HG03378 (cell line): ENCODE data around the gene PDGFB.

Experiments
- ATAC-seq: cut with Tn5 transposase; IDR thresholded peaks from one replicate; pipeline ENCODE4 v1.9.1; 2021; ENCODE audit warnings: mild to moderate bottlenecking, moderate library complexity; ENCODE audit not compliant: unreplicated experiment

Gene PDGFB

DNA sequence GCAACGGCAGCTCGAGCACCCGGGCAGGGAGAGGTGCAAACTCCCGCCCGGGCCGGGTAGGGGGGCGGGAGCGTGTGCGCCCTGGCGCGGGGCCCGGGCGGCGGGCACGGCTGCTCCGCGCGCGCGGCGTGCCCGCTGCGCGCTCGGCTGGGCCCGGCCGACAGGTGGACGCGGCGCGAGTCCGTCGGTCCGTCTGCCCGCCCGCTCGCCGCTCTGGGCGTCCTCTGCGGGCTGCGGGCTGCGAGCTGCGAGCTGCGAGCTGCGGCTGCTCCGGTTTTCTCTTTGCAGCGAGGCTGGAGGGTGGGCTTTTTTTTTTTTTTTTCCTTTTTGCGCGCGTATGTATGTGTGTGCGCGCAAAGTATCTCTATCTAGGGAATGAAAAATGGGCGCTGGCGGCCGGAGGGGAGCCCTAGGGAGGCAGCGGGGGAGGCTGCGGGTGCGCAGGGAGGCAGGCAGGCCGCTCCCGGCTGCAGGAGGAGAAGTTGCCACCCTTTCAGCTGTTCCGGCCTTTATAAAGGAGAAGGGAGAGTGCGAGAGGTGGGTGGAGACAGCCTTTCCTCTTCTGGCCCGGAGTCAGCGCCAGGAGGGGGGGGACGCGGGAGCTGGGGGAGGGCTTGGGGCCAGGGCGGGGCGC is at the start of gene PDGFB:
PDGFB (minus strand) TSS at position 487 of the 634 bp plus-strand sequence. CDS start 1,019 bp downstream, outside the sequence.
- no peak for ATAC-seq

DNA sequence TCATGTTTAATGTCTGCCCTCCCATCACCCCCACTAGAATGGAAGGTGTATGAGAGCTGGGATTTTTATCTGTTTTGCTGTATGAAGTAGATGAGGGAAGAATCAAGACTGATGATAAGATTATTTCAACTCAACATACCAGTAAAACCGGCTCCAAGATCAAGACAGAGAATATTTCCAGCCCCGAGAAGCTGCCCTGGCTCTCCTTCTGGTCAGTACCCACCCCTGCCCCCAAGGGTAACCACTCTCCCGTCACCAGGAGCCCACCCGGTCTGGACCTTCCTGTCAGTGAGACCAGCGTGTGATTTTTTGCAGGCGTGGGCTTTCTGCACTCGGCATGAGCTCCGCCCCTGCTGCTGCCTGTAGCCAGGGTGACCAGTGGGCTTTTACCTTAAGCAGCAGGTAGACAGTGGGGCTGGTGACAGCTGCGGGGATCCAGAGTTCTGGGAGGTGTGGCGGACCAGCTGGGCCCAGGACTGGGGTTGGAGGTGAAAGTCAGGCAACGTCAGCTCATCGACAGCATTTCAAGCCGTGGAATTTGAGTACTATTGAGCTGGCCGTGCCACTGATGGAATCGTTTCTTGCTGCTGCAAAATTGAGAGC is 49.1 kb upstream of the PDGFB start:
- no peak for ATAC-seq

DNA sequence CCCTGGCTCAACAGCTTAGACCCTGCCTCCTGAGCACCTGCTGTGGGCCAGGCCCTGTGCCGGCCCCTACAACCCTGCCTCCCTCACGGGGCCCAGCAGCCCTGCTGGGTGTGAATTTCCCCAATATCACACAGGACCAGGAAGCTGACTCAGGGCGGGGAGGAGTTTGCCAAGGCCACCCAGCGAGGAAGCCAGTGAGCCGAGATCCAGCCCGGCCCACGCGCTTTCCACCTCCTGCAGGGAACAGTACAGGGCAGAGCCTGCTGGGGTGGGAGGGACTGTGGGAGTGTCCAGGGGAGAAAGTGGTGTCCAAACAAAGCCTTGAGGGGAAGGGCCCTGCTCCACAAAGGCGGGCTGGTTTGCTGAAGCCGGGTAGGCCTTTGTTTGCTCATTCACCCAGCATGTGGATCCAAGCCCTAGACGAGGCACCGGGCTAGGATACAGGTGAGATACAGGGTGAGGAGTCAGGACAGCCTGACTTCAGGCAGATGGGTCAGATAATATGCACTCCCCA is 47.8 kb upstream of the PDGFB start:
- ATAC-seq: no peak

DNA sequence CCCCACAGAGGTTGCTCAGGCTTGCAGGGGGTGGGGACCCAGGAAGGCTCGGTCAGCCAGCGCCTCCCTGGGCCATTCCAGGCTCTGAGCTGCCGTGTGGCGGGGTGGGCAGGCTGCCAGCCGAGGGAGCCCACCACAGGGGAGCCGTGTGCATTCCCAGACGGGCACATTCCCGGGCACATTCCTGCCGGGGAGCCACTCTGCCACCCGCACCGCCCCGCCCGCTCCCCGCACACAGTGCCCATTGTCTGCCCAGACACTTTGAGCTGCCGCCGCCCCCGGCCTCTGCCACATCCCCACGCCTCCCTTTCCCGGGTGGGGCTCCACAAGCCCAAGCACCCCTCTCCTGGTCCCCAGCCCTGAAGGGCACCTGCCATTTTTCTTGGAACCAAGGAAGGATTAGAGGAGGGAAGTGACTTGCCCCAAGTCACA is 47.3 kb upstream of the PDGFB start:
- ATAC-seq: no peak

DNA sequence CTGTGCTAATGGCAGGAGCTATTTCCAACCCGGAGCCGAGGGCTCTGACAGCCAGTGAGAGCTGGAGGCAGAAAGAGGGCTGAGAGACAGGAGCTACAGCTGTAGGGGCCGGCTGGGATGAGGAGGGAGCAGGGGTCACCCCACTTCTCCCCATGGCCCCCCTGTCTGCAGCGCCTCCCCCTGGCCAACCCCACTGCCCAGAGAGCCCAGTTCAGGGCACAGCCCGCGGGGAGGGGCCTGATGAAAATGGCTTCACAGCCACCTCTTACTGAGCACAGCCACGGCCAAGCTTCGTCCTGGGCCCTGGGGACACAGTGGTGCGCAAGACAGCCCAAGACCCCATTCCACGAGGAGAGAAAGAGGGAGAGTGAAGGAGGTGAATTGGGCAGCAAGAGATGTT is 46.7 kb upstream of the PDGFB start:
- no peak for ATAC-seq

DNA sequence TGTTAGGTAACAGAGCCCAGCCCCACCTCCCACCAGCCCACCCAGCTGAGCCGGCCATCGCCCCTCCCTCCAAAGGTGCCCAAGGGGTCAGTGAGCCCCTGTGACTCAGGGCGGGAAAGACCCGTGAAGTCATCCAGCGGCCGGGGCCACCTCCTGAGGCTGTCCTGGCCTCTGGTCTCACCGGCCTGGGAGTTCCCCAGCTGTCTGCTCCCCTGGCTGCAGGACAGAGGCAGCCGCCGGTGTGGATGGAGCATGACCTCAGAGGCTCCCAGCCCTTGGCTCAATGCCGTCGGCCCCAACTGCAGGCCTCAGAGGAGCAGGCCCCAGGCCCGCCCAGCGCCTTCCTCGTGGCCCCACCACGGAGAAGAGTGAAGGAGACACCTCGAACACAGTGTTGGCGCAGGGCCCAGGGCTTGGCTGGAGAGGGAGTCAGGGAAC is 46.0 kb upstream of the PDGFB start:
- ATAC-seq: no peak

DNA sequence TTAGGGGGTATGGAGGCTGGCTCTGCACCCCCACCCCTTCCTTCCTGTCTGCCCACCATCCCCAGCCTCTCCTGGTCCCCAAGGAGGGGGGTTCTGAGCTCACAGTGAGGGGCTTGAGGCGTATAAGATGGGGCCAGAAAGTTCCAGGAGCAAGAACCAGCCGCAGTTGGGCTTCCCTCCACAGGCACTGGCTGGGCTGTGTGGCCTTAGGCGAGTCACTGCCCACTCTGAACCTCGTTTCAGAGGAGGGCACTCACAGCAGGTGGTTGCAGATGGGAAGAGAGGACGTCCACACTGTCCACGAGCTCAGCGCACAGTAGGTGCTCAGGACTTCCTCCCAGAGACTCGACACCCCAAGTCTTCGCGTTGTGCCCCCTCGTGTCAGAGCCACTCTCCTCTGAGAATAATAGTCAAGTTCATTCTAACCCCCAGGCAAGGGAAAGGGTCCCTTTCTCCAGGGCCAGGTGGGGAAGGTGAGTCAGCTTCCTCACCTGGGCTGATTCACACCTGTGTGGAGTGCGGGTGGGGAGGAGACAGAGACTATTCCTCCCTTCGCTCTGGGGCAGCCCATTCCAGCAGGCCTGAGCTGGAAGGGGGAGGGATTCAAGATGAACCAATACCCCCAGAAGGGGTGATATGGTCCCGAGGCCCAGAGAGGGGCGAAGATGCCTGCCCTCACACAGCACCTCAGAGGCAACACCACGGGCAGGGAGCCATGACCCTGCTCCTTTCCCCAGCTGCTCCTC is 45.4 kb upstream of the PDGFB start:
- ATAC-seq: no peak

DNA sequence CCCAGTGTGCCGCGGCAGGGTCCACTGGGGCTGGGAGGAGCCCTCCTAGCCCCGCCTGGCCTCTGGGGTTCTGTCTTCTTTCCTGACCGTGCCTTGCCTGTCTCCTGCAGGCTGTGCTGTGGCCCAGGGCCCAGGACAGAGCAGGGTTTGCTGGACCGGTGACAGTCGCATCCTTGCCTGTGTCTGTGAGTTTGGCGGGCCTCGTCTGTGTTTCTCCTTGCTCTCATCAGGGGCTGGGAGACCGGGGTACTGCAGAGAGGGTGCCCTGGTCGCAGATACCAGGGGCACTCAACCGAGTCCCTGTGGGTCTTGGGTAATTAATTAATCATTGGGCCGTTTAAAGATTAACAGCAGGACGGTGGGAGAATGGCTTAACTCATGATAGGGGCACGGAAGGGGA is 44.8 kb upstream of the PDGFB start:
- no peak for ATAC-seq

DNA sequence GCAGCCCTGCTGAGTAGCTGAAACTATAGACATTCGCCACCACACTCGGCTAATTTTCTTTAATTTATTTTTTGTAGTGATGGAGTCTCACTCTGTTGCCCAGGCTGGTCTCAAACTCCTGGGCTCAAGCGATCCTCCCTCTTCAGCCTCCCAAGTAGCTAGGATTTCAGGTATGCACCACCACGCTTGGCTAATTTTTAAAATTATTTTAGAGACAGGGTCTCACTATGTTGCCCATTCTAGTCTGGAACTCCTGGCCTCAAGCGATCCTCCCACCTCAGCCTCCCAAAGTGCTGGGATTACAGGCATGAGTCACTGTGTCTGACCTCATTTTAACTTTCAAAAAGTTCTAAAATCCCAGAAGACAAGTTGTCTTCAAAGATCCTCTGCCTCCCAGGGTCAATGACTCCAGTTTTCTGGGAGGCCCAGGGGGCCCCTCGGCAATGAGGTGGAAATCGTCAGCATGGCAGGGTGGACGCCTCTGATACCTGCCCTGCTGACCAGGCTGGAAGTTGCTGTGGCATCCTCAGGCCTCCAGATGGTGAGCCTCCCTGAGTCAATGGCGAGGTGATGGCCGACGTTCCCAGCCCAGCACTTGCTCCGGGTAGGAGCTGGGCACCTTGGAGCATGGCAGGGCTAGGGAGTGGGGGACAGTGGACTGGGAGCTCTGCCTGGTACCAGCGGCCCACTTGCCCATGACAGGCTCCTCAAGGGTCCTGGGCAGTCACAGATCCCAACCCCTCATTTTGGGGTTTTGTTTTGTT is 43.5 kb upstream of the PDGFB start:
- ATAC-seq: no peak

DNA sequence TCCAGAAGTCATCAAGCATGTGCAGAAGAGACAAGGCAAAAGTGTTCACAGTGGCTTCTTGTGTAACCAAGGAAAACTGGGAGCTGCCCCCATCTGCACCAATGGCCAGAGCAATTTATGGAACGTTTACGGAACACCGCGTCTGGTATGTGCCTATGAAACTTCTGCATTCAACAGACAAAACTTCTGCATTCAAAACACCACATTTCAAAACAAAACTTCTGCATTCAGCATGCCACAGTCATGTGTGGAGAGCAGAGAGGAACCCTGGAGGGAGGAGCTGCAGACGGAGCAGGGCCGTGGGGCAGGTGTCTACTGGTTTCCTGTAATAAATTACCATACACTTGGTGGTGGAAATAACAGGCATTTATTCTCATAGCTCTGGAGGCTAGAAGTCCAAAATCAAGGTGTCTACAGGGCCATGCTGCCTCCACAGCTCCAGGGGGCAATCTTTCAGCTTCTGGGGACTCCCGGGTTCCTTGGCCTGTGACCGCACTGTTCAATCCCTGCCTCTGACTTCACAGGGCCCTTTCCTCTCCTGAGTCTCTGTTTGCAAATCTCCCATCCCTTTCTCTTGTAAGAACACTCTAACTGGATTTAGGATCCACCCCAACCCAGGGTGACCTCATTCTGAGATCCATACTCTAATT is 42.4 kb upstream of the PDGFB start:
- no peak for ATAC-seq

DNA sequence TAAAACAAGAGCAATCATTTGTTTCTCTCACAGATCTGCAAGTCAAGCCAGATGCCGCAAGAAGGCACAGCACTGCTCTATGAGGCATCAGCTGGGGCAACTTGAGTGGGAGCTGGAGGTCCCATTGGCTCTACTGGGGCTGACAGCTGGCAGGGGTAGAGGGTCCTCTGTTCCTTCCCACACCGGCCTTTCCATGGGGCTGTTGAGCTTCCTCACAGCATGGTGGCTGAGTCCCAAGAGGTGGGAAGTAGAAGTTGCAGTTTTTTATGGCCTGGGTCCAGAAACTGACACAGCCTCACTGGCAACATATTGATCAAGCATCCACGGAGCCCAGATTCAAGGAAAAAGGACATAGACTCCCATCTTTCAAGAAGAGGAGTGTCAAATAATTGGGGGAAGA is 40.2 kb upstream of the PDGFB start:
- no peak for ATAC-seq

DNA sequence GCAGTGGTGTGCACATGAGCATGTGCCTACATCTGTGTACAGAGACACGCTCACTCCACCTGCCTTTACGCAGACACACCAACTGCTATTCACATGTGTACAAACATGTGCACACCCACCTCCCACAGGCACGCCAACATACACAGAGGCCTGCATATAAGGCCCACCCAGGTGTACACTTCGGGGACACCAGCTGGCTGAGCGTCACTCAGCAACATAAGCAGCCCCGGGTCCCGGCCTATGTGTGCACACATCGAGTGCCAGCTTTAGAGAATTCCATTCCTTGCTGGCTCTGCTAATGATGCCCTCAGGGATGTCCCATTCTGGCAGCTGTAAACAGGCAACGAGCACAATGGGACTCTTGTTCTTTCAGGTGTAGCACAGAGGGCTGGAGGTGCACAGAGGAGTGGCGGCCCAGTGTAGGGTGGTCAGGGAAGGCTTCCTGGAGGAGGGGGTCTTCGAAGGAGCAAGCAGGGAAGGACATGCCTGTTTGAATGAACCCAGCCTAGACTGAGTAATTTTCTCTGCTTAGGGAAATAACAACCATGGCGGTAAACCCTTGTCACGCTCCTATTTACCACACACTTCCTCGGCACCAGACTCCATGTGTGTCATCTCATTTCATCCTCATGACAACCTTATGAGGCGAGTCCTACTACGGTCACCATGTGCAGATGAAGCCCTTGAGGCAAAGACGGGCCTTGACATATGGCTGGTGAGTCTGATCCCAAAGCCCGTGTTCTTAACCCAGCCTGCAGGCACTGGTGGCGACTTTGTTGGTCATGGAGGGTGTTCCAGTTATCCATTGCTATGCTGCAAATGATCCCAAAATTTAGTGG is 39.6 kb upstream of the PDGFB start:
- ATAC-seq: no peak

DNA sequence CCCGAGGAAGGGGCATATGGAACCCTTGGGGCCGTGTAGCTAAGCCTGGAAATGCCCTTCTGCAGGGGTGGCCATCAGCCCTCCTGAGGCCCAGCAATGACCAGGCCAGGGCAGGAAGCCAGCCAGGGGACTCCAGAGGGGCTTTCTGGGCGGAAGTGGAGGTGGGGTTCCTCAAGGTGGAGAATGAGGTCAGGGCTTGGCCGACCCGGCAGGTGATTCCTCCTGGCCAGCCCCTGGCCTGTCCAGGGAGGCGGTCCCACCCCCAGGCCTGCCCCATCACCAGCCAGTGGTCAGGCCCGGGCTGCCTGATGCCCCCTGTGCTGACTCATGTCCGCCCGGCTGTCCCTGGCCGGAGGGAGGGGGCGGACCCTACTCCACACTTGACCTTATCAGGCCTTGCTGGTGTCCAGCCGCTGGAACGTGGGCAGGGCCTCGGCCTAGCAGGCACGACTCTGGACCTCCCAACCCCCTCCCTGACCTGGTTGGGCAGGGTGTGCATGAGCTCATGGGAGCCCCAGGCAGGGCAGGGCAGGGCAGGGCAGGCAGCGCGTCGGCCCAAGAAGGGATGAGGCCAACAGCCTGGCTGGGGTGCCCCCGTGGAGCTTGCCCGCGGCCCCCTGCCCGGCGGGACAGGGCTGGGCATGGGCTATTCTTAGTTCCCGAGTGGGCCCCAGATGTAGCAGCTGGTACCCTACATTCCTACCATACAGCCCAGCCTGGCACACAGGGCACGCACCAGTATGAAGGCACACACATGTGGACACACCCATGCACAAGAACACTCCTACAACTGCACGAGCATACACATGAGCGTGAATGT is 38.8 kb upstream of the PDGFB start:
- ATAC-seq: no peak

DNA sequence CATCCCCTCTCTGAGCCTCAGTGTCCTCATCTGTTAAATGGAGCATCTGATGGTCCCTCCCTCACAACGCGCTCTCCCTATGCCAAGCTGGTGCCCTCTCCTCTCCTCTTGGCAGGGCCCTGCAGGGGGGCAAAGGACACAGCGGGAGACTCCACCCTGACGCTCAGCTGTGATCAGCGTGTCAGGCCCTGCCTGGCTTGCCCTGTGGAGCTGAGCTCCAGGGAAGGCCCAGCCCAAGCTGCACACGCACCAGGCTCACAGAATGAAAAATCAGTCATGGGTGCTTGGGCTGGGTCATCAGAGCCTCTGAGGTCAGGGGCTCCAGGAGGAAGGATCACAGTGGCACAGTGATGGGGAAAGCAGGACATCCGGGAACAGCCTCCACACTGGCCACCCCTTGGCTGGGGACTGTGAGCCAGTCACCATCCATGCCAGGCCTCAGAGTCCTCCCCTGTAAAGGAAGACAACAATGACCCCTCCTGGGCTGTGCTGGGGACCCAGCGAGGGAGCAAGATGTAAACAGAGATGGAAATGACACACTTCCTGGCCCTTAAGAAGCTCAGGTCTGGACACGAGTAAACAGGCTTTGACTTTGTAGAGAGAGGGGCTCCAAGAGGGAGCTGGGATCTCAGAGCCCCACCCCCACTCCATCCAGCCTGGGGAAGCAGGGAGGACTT is 38.0 kb upstream of the PDGFB start:
- no peak for ATAC-seq

DNA sequence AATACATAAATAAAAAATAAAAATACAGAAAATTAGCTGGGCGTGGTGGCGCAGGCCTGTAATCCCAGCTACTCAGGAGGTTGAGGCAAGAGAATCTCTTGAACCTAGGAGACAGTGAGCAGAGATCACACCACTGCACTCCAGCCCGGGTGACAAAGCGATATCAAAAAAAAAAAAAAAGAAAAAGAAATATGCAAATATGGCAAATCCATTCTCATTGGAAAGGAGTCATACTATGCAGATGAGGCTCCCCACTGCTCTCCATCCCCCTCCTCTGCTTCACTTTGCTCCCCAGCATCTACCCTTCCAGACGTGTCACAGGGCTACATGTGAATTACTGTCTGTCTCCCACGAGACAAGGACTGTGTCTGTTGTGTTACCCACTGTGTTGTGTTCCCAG is 36.3 kb upstream of the PDGFB start:
- no peak for ATAC-seq

DNA sequence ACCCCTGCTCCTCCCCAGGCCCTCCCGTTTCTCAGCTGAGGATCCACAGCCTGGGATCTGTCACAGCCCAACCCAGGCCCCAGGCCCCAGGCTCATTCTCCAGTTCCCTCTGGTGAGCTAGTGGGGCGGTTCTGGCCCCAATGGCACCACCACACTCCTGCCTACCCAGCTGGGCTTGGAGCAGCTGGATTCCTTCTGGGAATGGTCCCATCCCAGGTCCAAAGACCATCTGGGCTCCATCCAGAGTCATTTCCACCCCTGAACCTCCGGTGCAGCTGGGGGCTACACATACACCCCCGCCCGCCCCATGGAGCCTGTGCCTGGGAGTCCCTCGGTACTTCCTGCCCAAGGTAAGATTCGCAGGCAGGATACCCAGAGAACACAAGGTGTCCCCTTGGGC is 35.5 kb upstream of the PDGFB start:
- ATAC-seq: no peak

DNA sequence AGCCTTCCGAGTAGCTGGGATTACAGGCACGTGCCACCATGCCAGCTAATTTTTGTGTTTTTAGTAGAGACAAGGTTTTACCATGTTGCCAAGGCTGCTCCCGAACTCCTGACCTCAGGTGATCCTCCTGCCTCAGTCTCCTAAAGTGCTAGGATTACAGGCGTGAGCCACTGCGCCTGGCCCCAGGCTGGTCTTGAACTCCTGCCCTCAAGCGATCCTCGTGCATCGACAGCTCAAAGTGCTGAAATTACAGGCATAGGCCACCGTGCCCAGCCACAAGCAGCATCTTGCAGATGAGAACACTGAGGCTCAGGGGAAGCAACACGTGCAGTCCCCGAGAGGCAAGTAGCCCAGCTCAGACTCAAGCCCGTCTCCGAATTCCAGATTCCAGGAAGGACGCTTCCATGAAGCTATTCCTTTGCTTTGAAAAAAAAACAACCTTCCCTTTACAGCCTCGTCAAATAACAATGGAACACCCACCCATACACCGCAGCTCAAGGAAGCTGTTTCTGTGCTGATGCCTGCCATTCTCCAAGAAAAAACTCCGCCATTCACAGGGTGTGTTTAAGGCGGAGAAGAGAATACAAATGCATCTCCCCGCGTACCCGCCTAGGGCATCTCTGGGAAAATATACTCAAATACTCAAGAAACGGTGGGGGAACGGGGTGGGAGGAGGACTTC is 34.5 kb upstream of the PDGFB start:
- ATAC-seq: no peak

DNA sequence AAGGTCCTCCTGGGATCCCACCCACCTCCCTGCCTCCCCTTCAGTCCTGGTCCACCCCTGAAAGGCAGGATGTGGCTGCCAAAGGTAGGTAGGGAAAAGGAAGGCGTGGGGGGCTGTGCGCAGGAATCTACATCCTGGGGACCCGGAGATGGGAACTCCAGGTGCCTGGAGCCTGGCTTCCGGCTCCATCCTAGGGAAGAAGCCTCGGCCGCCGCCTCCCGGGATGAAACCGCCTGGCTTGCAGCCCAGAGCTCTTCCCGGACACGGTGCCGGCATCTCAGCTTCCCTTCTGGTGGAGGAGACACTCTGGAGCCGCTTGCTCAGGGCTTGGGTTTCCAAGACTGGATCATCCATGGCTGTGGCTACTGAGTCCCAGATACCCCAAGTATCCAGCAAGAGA is 33.3 kb upstream of the PDGFB start:
- ATAC-seq: no peak
